Measurements from ENCODE around the gene TSKU. TPM values are rescaled to one million over a fixed set of nuclear protein-coding genes. Genes with fewer than 3 reads are reported as not detected.

TSKU gene
- total RNA-seq, 4 donors from 2014 or later = 140 to 385 (median 202) TPM

DNA sequence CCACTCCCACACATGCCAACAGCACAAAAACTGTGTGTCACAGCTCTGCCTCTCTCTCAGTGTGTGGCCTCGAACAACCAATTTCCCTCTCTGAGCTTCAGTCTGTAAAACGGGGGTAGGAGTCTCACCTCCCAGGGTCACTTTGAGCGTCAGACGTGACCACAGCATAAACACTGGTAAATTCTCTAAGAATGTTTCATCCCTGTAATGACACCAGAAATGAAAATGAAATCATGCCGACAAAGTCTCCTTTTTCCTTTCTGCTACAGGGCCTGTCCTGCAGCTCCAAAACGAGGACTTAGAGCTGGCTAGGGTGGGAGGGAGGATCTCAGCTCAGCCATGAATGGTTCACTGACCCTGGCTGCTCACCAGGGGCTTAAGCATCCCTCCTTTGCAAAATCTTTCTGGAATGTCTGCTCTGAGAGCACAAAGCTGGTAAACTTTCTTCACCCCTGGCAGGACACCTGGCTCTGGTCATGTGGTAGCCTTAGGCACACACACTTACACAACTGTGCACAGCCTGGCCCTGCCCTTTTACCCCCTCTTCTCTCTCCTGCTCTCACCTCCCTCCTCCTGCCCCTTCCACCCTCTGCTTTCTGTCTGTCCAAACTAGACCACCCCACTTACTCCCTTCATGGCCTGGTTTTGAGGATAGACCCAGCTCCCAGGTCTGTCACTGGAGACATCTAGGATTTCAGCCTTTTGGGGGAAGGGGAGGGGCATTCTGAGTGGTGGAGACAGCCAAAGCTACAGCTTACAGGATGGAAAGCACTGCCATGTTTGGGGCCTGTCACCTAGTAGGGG is 12.3 kb upstream of the TSKU start:
- 5 to 33% methylated on average over 6 of the region's 6 CpGs for WGBS, 2 donors
- DNase-seq (ENCODE audit: low spot score in 2 of 2) = peak; percentile 72 to 85
- H3K27me3 ChIP-seq = no peaks in the 10 kb centered on the region

GRCh38 chr11:76771446-76772099 is 11.6 kb upstream of the TSKU start:
- no peak for DNase-seq (ENCODE audit: low spot score in 2 of 2)
- H3K4me3 ChIP-seq = no peak overlapping the region
- WGBS, 2 donors = 76 to 82% methylated on average over 7 to 8 of the region's 8 CpGs
- H3K36me3 ChIP-seq = no peaks in the 10 kb centered on the region
- H3K27me3 ChIP-seq = no peaks in the 10 kb centered on the region
- peak overlapping the region; percentile 62 to 84 (median 70) for H3K27ac ChIP-seq
- TF ChIP-seq, protein P1, sequence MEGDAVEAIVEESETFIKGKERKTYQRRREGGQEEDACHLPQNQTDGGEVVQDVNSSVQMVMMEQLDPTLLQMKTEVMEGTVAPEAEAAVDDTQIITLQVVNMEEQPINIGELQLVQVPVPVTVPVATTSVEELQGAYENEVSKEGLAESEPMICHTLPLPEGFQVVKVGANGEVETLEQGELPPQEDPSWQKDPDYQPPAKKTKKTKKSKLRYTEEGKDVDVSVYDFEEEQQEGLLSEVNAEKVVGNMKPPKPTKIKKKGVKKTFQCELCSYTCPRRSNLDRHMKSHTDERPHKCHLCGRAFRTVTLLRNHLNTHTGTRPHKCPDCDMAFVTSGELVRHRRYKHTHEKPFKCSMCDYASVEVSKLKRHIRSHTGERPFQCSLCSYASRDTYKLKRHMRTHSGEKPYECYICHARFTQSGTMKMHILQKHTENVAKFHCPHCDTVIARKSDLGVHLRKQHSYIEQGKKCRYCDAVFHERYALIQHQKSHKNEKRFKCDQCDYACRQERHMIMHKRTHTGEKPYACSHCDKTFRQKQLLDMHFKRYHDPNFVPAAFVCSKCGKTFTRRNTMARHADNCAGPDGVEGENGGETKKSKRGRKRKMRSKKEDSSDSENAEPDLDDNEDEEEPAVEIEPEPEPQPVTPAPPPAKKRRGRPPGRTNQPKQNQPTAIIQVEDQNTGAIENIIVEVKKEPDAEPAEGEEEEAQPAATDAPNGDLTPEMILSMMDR (IDR thresholded peaks at IDR 0.05) = no peak
- TF ChIP-seq EP300 (IDR thresholded peaks at IDR 0.05) (no peak), POLR2A (IDR thresholded peaks at IDR 0.05) (no peak)
- H3K4me1 ChIP-seq = peaks cover 0 to 80% (median 47%) of the 10 kb centered on the region in 4 donors
- H3K9me3 ChIP-seq = peaks cover 0 to 11% (median 3%) of the 10 kb centered on the region in 4 donors

More for the DNA sequence above, 12.3 kb upstream of the TSKU start:
- peaks cover 0 to 4% (median under 1%) of the 10 kb centered on the region in 4 donors for H3K9me3 ChIP-seq
- H3K36me3 ChIP-seq = no peaks in the 10 kb centered on the region
- no peak overlapping the region for H3K4me3 ChIP-seq
- H3K27ac ChIP-seq = peak overlapping the region; percentile 62 to 84 (median 70)
- peak; percentile 41 to 92 for TF ChIP-seq EP300 (IDR thresholded peaks at IDR 0.05)
- TF ChIP-seq, protein P1 (IDR thresholded peaks at IDR 0.05) = no peak
- TF ChIP-seq POLR2A (IDR thresholded peaks at IDR 0.05) = no peak
- peaks cover 0 to 87% (median 47%) of the 10 kb centered on the region in 4 donors for H3K4me1 ChIP-seq

- 60 to 63% methylated on average over 7 of the region's 7 CpGs for WGBS, 2 donors
- Histone ChIP-seq H3K36me3 (no peaks in the 10 kb centered on the region), H3K4me1 (peaks cover 0 to 73% (median 47%) of the 10 kb centered on the region in 4 donors), H3K27me3 (no peaks in the 10 kb centered on the region), H3K9me3 (peaks cover 0 to 18% (median 3%) of the 10 kb centered on the region in 4 donors), H3K4me3 (no peak overlapping the region), H3K27ac (peak overlapping the region; percentile 62 to 84 (median 70))
- TF ChIP-seq, protein P1 (IDR thresholded peaks at IDR 0.05) = no peak
- TF ChIP-seq EP300 (IDR thresholded peaks at IDR 0.05) (peak; percentile 34 to 90), POLR2A (IDR thresholded peaks at IDR 0.05) (no peak)
- DNase-seq (ENCODE audit: low spot score in 2 of 2) = no peak
Measured at GRCh38 chr11:76772100-76772782, 10.9 kb upstream of the TSKU start.

- Histone ChIP-seq H3K27ac (peak overlapping the region; percentile 50 to 84 (median 67)), H3K36me3 (no peaks in the 10 kb centered on the region), H3K27me3 (no peaks in the 10 kb centered on the region), H3K4me3 (no peak overlapping the region), H3K9me3 (peaks cover 0 to 21% (median 3%) of the 10 kb centered on the region in 4 donors), H3K4me1 (peaks cover 0 to 68% (median 42%) of the 10 kb centered on the region in 4 donors)
- TF ChIP-seq POLR2A (IDR thresholded peaks at IDR 0.05) = no peak
- TF ChIP-seq, protein P1 (IDR thresholded peaks at IDR 0.05) = peak in 1 of 5 experiments; percentile 13
- 35 to 49% methylated on average over 5 of the region's 5 CpGs for WGBS, 2 donors
- no peak for DNase-seq (ENCODE audit: low spot score in 2 of 2)
Measured at GRCh38 chr11:76772783-76773106, 10.4 kb upstream of the TSKU start.
